A549 (cell line): Measurements from ENCODE around the gene PEPD.

Experiments
- CHD2 ChIP-seq: fragments of 150-350 bp; IDR thresholded peaks from 2 replicates; pipeline ENCODE4 v1.6.1; 2014; ENCODE audit warnings: low read length; ENCODE audit not compliant: partially characterized antibody
- CTCF ChIP-seq: fragments of >200 bp; sonication (Bioruptor Twin); formaldehyde crosslinking; IDR thresholded peaks from 3 replicates; pipeline ENCODE4 v1.5.1; 2016
- EHMT2 ChIP-seq: fragments of 200-600 bp; sonication (generic); IDR thresholded peaks from 2 replicates; pipeline ENCODE4 v1.6.1; 2016; ENCODE audit warnings: antibody characterized with exemption, low read depth, mild to moderate bottlenecking, moderate library complexity
- GATA3 ChIP-seq: IDR thresholded peaks from 2 replicates; pipeline ENCODE4 v1.6.1; 2012; ENCODE audit warnings: borderline replicate concordance
- HDAC2 ChIP-seq: fragments of 200-600 bp; sonication (generic); IDR thresholded peaks from 2 replicates; pipeline ENCODE4 v1.6.1; 2016
- MYC ChIP-seq: IDR thresholded peaks from 2 replicates; pipeline ENCODE4 v1.6.1; 2012; ENCODE audit warnings: mild to moderate bottlenecking, inconsistent platforms, low read length, improper control_type of control experiment, borderline replicate concordance
- PHF8 ChIP-seq: fragments of 200-600 bp; sonication (generic); IDR thresholded peaks from 2 replicates; pipeline ENCODE4 v1.6.1; 2016; ENCODE audit warnings: low read depth, mild to moderate bottlenecking, antibody characterized with exemption, moderate library complexity, borderline replicate concordance
- POLR2A ChIP-seq: IDR thresholded peaks from 2 replicates; pipeline ENCODE4 v1.6.1; 2012; ENCODE audit warnings: mild to moderate bottlenecking, low read length
- RCOR1 ChIP-seq: fragments of 150-350 bp; IDR thresholded peaks from 2 replicates; pipeline ENCODE4 v1.6.1; 2014; ENCODE audit warnings: antibody characterized with exemption, low read length, low read depth
- REST ChIP-seq: fragments of 200-600 bp; sonication (generic); IDR thresholded peaks from 2 replicates; pipeline ENCODE4 v1.6.1; 2016; ENCODE audit warnings: antibody characterized with exemption, mild to moderate bottlenecking, moderate library complexity
- RFX5 ChIP-seq: fragments of 450-650 bp; IDR thresholded peaks from 2 replicates; pipeline ENCODE4 v1.7.1; 2014; ENCODE audit warnings: antibody characterized with exemption, mild to moderate bottlenecking, moderate library complexity
- RNF2 ChIP-seq: fragments of 200-600 bp; sonication (generic); IDR thresholded peaks from 2 replicates; pipeline ENCODE4 v1.6.1; 2016; ENCODE audit warnings: low read depth, mild to moderate bottlenecking, antibody characterized with exemption, moderate library complexity, borderline replicate concordance
- SREBF2 ChIP-seq: fragments of 450-650 bp; IDR thresholded peaks from 2 replicates; pipeline ENCODE4 v1.6.1; 2014; ENCODE audit warnings: mild to moderate bottlenecking, moderate library complexity

GRCh38 chr19:33399081-33399744 is 122.4 kb downstream of the PEPD start:
- TF ChIP-seq HDAC2, result no peak
- no peak for TF ChIP-seq CTCF
- TF ChIP-seq POLR2A, result no peak
- no peak for TF ChIP-seq PHF8
- no peak for TF ChIP-seq RNF2
- TF ChIP-seq RFX5, result no peak
- TF ChIP-seq SREBF2, result no peak
- no peak for TF ChIP-seq MYC
- no peak for TF ChIP-seq CHD2
- TF ChIP-seq GATA3, result no peak
- TF ChIP-seq EHMT2, result no peak
- TF ChIP-seq RCOR1, result no peak
- no peak for TF ChIP-seq REST
